ENCODE data around the gene PKN1. TPM values are rescaled to one million over a fixed set of nuclear protein-coding genes. Genes with fewer than 3 reads are reported as not detected.
A peak's percentile ranks its signal among the peaks of the same experiment; 100 is the strongest.

Gene PKN1
- total RNA-seq, 1 donor from 2014 or later, result 85.9 TPM

DNA sequence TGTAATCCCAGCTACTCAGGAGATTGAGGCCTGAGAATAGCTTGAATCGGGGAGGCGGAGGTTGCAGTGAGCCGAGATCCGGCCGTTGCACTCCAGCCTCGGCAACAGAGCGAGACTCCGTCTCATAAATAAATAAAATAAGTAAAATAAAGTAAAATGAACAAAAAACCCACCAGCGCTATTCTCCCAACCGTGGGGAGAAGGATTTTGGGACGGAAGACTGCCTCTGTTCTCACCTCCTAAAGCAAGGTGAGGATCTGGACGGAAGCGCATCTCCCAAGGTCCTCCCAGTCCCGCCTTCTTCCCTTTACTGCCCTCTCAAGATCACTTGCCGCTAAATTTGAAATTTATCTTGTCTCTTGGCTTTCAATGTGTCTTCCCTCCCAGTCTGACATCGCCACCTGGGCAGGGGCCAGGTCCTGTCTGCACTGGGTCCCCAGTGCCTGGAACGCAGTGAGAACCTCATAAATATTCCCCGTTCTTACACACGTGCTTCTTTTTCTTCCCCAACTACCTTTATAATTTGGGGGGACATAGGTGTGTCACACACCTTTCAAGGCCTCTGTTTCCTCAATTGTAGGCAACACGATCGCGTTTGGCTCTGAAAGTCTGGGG is 86.2 kb downstream of the PKN1 start:
- Mint-ChIP-seq H3K36me3 (peaks cover 23% of the 10 kb centered on the region), H3K4me1 (peaks cover 36% of the 10 kb centered on the region), H3K27me3 (ENCODE audit: low read depth) (no peaks in the 10 kb centered on the region), H3K9me3 (no peaks in the 10 kb centered on the region), H3K4me3 (peak overlapping the region; percentile 90), H3K27ac (peak overlapping the region; percentile 94)
- TF ChIP-seq, protein P1, sequence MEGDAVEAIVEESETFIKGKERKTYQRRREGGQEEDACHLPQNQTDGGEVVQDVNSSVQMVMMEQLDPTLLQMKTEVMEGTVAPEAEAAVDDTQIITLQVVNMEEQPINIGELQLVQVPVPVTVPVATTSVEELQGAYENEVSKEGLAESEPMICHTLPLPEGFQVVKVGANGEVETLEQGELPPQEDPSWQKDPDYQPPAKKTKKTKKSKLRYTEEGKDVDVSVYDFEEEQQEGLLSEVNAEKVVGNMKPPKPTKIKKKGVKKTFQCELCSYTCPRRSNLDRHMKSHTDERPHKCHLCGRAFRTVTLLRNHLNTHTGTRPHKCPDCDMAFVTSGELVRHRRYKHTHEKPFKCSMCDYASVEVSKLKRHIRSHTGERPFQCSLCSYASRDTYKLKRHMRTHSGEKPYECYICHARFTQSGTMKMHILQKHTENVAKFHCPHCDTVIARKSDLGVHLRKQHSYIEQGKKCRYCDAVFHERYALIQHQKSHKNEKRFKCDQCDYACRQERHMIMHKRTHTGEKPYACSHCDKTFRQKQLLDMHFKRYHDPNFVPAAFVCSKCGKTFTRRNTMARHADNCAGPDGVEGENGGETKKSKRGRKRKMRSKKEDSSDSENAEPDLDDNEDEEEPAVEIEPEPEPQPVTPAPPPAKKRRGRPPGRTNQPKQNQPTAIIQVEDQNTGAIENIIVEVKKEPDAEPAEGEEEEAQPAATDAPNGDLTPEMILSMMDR (IDR thresholded peaks at IDR 0.05; ENCODE audit: unreplicated experiment), result no peak
- DNase-seq (ENCODE audit: low spot score in 2 of 2, unreplicated experiment in 2 of 2), result no peak

DNA sequence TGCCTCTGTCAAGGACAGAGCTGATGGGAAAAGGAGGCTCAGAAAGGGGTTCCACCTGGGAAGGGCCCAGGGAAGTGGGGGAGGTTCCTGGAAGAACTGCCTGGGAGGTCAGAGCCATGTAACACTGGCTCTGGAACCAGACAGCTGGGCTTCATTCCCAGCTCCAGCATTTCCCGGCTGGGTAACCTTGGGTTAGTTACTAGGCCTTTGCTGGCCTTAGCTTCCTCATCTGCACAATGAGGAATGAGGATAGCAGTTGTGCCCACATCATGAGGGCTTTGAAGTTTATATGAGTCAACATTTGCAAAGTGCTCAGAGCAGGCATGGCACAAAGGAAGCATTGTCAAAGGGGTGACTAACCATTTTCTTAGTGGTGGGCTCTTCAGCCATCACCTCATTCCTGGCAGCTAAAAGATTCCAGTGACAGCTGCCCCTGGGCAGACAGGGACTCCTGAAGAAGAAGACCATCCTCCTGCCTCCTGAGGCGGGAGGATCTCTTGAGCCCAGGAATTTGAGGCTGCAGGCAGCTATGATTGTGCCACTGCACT is 86.8 kb downstream of the PKN1 start:
- TF ChIP-seq, protein P1 (IDR thresholded peaks at IDR 0.05; ENCODE audit: unreplicated experiment), result no peak
- Mint-ChIP-seq H3K27ac (peak overlapping the region; percentile 94), H3K27me3 (ENCODE audit: low read depth) (no peaks in the 10 kb centered on the region), H3K4me1 (peaks cover 31% of the 10 kb centered on the region), H3K9me3 (no peaks in the 10 kb centered on the region), H3K36me3 (peaks cover 18% of the 10 kb centered on the region), H3K4me3 (peak overlapping the region; percentile 90)
- no peak for DNase-seq (ENCODE audit: low spot score in 2 of 2, unreplicated experiment in 2 of 2)

- peaks cover 28% of the 10 kb centered on the region for H3K4me1 Mint-ChIP-seq
- TF ChIP-seq, protein P1 (IDR thresholded peaks at IDR 0.05; ENCODE audit: unreplicated experiment), result no peak
- H3K36me3 Mint-ChIP-seq, result peaks cover 12% of the 10 kb centered on the region
- no peaks in the 10 kb centered on the region for H3K9me3 Mint-ChIP-seq
- H3K27me3 Mint-ChIP-seq (ENCODE audit: low read depth), result no peaks in the 10 kb centered on the region
- no peak overlapping the region for H3K4me3 Mint-ChIP-seq
- DNase-seq (ENCODE audit: low spot score in 2 of 2, unreplicated experiment in 2 of 2), result no peak
- no peak overlapping the region for H3K27ac Mint-ChIP-seq
Measured at GRCh38 chr19:14520543-14520942, 87.4 kb downstream of the PKN1 start.

Other genes with a start within 250 kb of the PKN1 start
- 97.9 to 106 TPM (median 102 TPM) in 3 replicates for gene ADGRL1, start 227.1 kb upstream of the PKN1 start, total RNA-seq
- gene ADGRE5, start 51.9 kb upstream of the PKN1 start, total RNA-seq, result 4.5 to 5.4 TPM (median 4.9 TPM) in 3 replicates
- gene DDX39A, start 14.0 kb upstream of the PKN1 start, total RNA-seq, result 66.9 to 68.6 TPM (median 67.6 TPM) in 3 replicates
- 2.8 to 3.5 TPM (median 2.8 TPM) in 3 replicates for gene PTGER1, start 42.0 kb downstream of the PKN1 start, total RNA-seq
- 108 to 111 TPM (median 111 TPM) in 3 replicates for gene GIPC1, start 62.8 kb downstream of the PKN1 start, total RNA-seq
- 106 to 113 TPM (median 110 TPM) in 3 replicates for gene DNAJB1, start 85.1 kb downstream of the PKN1 start, total RNA-seq
- gene TECR, start 96.3 kb downstream of the PKN1 start, total RNA-seq, result 111 to 116 TPM (median 115 TPM) in 3 replicates
- 117 to 122 TPM (median 119 TPM) in 3 replicates for gene NDUFB7, start 138.8 kb downstream of the PKN1 start, total RNA-seq
- not detected in 3 replicates for gene CLEC17A, start 149.8 kb downstream of the PKN1 start, total RNA-seq
- gene ADGRE3, start 241.5 kb downstream of the PKN1 start, total RNA-seq, result not detected in 3 replicates

Data from mesothelial cell of epicardium (in vitro differentiated cells).